ENCODE data around the gene KLHL36.
A peak's percentile ranks its signal among the peaks of the same experiment; 100 is the strongest.

The KLHL36 gene

GRCh38 chr16:84647828-84648594, at the start of gene KLHL36:
Gene KLHL36 (plus strand): TSS chr16:84648511. CDS start chr16:84650868, 2,357 bp downstream.
- Histone ChIP-seq H3K4me1 (ENCODE audit: control insufficient read depth in 5 of 5, insufficient read depth in 5 of 5, low read length in 5 of 5) (peaks cover 6 to 31% (median 26%) of the 10 kb centered on the region in 5 donors), H3K9ac (ENCODE audit: low read length in 5 of 5) (peak within 1 kb of the TSS; percentile 68 to 88 (median 72)), H3K9me3 (ENCODE audit: control insufficient read depth in 5 of 5, low read length in 5 of 5) (no peaks in the 10 kb centered on the region), H3K27me3 (ENCODE audit: control insufficient read depth in 5 of 5, insufficient read depth in 4 of 5, low read length in 5 of 5) (no peaks in the 10 kb centered on the region), H3K27ac (ENCODE audit: low read depth, low read length) (peak within 1 kb of the TSS; percentile 76), H3K4me3 (ENCODE audit: low read depth in 1 of 5, low read length in 5 of 5) (peak within 1 kb of the TSS; percentile 67 to 76 (median 73)), H3K36me3 (ENCODE audit: control insufficient read depth in 5 of 5, insufficient read depth in 5 of 5, low read length in 5 of 5) (peaks cover 0 to 22% (median 11%) of the 10 kb centered on the region in 5 donors)

DNA sequence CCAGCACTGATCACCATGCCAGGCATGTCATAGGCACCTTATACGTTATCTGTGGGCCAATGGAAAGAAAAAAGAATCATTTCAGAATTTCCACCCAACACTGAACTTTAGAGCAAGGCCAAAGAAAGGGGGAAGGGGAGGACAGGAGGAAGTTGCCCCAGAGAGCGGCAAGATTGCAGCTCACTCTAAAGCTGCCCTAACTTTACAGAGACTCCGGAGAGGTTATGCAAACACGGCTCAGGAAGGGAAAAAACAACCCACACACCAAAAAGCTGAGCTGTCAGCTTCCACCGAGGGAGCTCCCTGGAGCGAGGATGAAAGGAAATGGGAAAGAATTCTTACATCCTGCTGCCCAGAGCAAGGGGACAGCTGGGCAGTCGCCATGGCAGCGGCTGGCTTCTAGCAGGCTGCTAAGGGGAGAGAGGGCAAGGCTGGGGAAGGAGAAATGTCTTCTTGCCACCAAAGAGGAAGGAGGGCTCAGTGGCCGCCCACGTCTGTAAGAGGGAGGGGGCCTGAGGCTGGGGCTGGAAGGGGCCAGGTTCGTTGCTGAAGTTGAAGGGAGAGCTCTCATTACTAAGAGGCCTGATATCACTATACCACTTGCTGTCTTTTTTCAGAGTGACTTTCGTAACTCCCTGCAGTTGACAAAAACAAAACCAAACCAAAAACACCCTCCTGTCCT, 48.6 kb upstream of the KLHL36 start:
- Histone ChIP-seq H3K9me3 (ENCODE audit: control insufficient read depth in 5 of 5, low read length in 5 of 5) (no peaks in the 10 kb centered on the region), H3K4me1 (ENCODE audit: control insufficient read depth in 5 of 5, insufficient read depth in 5 of 5, low read length in 5 of 5) (peaks cover 6 to 63% (median 58%) of the 10 kb centered on the region in 5 donors), H3K4me3 (ENCODE audit: low read depth in 1 of 5, low read length in 5 of 5) (peak overlapping the region in 4 of 5 donors; percentile 4 to 52 (median 34)), H3K27me3 (ENCODE audit: control insufficient read depth in 5 of 5, insufficient read depth in 4 of 5, low read length in 5 of 5) (no peaks in the 10 kb centered on the region), H3K36me3 (ENCODE audit: control insufficient read depth in 5 of 5, insufficient read depth in 5 of 5, low read length in 5 of 5) (no peaks in the 10 kb centered on the region), H3K9ac (ENCODE audit: low read length in 5 of 5) (peak overlapping the region in 3 of 5 donors; percentile 37 to 49 (median 39)), H3K27ac (ENCODE audit: low read depth, low read length) (peak overlapping the region; percentile 51)

GRCh38 chr16:84600343-84601229, 47.7 kb upstream of the KLHL36 start:
- H3K27ac ChIP-seq (ENCODE audit: low read depth, low read length) = peak overlapping the region; percentile 51
- H3K4me3 ChIP-seq (ENCODE audit: low read depth in 1 of 5, low read length in 5 of 5) = no peak overlapping the region
- H3K9ac ChIP-seq (ENCODE audit: low read length in 5 of 5) = peak overlapping the region; percentile 10 to 39 (median 24)
- no peaks in the 10 kb centered on the region for H3K27me3 ChIP-seq (ENCODE audit: control insufficient read depth in 5 of 5, insufficient read depth in 4 of 5, low read length in 5 of 5)
- H3K36me3 ChIP-seq (ENCODE audit: control insufficient read depth in 5 of 5, insufficient read depth in 5 of 5, low read length in 5 of 5) = no peaks in the 10 kb centered on the region
- peaks cover 6 to 63% (median 58%) of the 10 kb centered on the region in 5 donors for H3K4me1 ChIP-seq (ENCODE audit: control insufficient read depth in 5 of 5, insufficient read depth in 5 of 5, low read length in 5 of 5)
- peaks cover 0 to 4% (median 2%) of the 10 kb centered on the region in 5 donors for H3K9me3 ChIP-seq (ENCODE audit: control insufficient read depth in 5 of 5, low read length in 5 of 5)

GRCh38 chr16:84603140-84603816, 45.0 kb upstream of the KLHL36 start:
- Histone ChIP-seq H3K27me3 (ENCODE audit: control insufficient read depth in 5 of 5, insufficient read depth in 4 of 5, low read length in 5 of 5) (no peaks in the 10 kb centered on the region), H3K4me1 (ENCODE audit: control insufficient read depth in 5 of 5, insufficient read depth in 5 of 5, low read length in 5 of 5) (peaks cover 6 to 60% (median 52%) of the 10 kb centered on the region in 5 donors), H3K4me3 (ENCODE audit: low read depth in 1 of 5, low read length in 5 of 5) (peak overlapping the region in 1 of 5 donors; percentile 45), H3K9ac (ENCODE audit: low read length in 5 of 5) (peak overlapping the region in 2 of 5 donors; percentile 48 to 58), H3K9me3 (ENCODE audit: control insufficient read depth in 5 of 5, low read length in 5 of 5) (peaks cover 0 to 6% (median 3%) of the 10 kb centered on the region in 5 donors), H3K27ac (ENCODE audit: low read depth, low read length) (peak overlapping the region; percentile 8), H3K36me3 (ENCODE audit: control insufficient read depth in 5 of 5, insufficient read depth in 5 of 5, low read length in 5 of 5) (peaks cover 0 to 2% (median 0%) of the 10 kb centered on the region in 5 donors)

DNA sequence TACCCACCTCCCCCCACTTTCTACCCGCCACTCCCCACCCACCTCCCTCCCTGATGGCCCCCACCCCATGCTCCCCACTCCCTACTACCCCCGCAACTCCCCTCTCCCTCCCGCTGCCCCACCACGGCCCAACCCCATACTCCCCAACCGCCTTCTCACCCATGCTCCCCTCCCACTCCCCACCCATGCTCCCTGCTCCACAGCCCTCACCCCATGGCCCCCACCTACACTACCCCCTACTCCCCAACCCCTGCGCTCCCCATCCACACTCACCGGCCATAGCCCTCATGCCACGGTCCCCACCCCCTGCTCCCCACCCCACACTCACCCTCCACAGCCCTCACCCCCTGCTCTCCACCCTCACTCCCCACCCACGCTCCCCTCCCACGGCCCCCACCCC, 44.4 kb upstream of the KLHL36 start:
- no peak overlapping the region for H3K4me3 ChIP-seq (ENCODE audit: low read depth in 1 of 5, low read length in 5 of 5)
- H3K9me3 ChIP-seq (ENCODE audit: control insufficient read depth in 5 of 5, low read length in 5 of 5) = peaks cover 0 to 6% (median 3%) of the 10 kb centered on the region in 5 donors
- no peaks in the 10 kb centered on the region for H3K27me3 ChIP-seq (ENCODE audit: control insufficient read depth in 5 of 5, insufficient read depth in 4 of 5, low read length in 5 of 5)
- peaks cover 6 to 61% (median 51%) of the 10 kb centered on the region in 5 donors for H3K4me1 ChIP-seq (ENCODE audit: control insufficient read depth in 5 of 5, insufficient read depth in 5 of 5, low read length in 5 of 5)
- H3K9ac ChIP-seq (ENCODE audit: low read length in 5 of 5) = no peak overlapping the region
- H3K36me3 ChIP-seq (ENCODE audit: control insufficient read depth in 5 of 5, insufficient read depth in 5 of 5, low read length in 5 of 5) = peaks cover 0 to 2% (median 0%) of the 10 kb centered on the region in 5 donors
- peak overlapping the region; percentile 8 for H3K27ac ChIP-seq (ENCODE audit: low read depth, low read length)

- no peak overlapping the region for H3K9ac ChIP-seq (ENCODE audit: low read length in 5 of 5)
- peaks cover 5 to 55% (median 45%) of the 10 kb centered on the region in 5 donors for H3K4me1 ChIP-seq (ENCODE audit: control insufficient read depth in 5 of 5, insufficient read depth in 5 of 5, low read length in 5 of 5)
- H3K9me3 ChIP-seq (ENCODE audit: control insufficient read depth in 5 of 5, low read length in 5 of 5) = peaks cover 0 to 6% (median 3%) of the 10 kb centered on the region in 5 donors
- H3K36me3 ChIP-seq (ENCODE audit: control insufficient read depth in 5 of 5, insufficient read depth in 5 of 5, low read length in 5 of 5) = peaks cover 0 to 2% (median 0%) of the 10 kb centered on the region in 5 donors
- H3K27ac ChIP-seq (ENCODE audit: low read depth, low read length) = no peak overlapping the region
- H3K27me3 ChIP-seq (ENCODE audit: control insufficient read depth in 5 of 5, insufficient read depth in 4 of 5, low read length in 5 of 5) = no peaks in the 10 kb centered on the region
- H3K4me3 ChIP-seq (ENCODE audit: low read depth in 1 of 5, low read length in 5 of 5) = no peak overlapping the region
These were observed 43.8 kb upstream of the KLHL36 start for GRCh38 chr16:84604477-84605013.

- H3K4me3 ChIP-seq (ENCODE audit: low read depth in 1 of 5, low read length in 5 of 5) = no peak overlapping the region
- H3K27ac ChIP-seq (ENCODE audit: low read depth, low read length) = no peak overlapping the region
- no peak overlapping the region for H3K9ac ChIP-seq (ENCODE audit: low read length in 5 of 5)
- H3K36me3 ChIP-seq (ENCODE audit: control insufficient read depth in 5 of 5, insufficient read depth in 5 of 5, low read length in 5 of 5) = peaks cover 0 to 2% (median 0%) of the 10 kb centered on the region in 5 donors
- peaks cover 4 to 46% (median 38%) of the 10 kb centered on the region in 5 donors for H3K4me1 ChIP-seq (ENCODE audit: control insufficient read depth in 5 of 5, insufficient read depth in 5 of 5, low read length in 5 of 5)
- H3K9me3 ChIP-seq (ENCODE audit: control insufficient read depth in 5 of 5, low read length in 5 of 5) = peaks cover 0 to 6% (median 3%) of the 10 kb centered on the region in 5 donors
- H3K27me3 ChIP-seq (ENCODE audit: control insufficient read depth in 5 of 5, insufficient read depth in 4 of 5, low read length in 5 of 5) = no peaks in the 10 kb centered on the region
These were observed 42.9 kb upstream of the KLHL36 start for GRCh38 chr16:84605339-84605848.

GRCh38 chr16:84606081-84606875, 42.0 kb upstream of the KLHL36 start:
- H3K9me3 ChIP-seq (ENCODE audit: control insufficient read depth in 5 of 5, low read length in 5 of 5) = peaks cover 0 to 6% (median 3%) of the 10 kb centered on the region in 5 donors
- no peak overlapping the region for H3K27ac ChIP-seq (ENCODE audit: low read depth, low read length)
- peaks cover 5 to 43% (median 33%) of the 10 kb centered on the region in 5 donors for H3K4me1 ChIP-seq (ENCODE audit: control insufficient read depth in 5 of 5, insufficient read depth in 5 of 5, low read length in 5 of 5)
- H3K4me3 ChIP-seq (ENCODE audit: low read depth in 1 of 5, low read length in 5 of 5) = no peak overlapping the region
- H3K9ac ChIP-seq (ENCODE audit: low read length in 5 of 5) = no peak overlapping the region
- no peaks in the 10 kb centered on the region for H3K27me3 ChIP-seq (ENCODE audit: control insufficient read depth in 5 of 5, insufficient read depth in 4 of 5, low read length in 5 of 5)
- H3K36me3 ChIP-seq (ENCODE audit: control insufficient read depth in 5 of 5, insufficient read depth in 5 of 5, low read length in 5 of 5) = peaks cover 0 to 2% (median 0%) of the 10 kb centered on the region in 5 donors
